ENCODE results near the gene HSF2. TPM values are rescaled to one million over a fixed set of nuclear protein-coding genes. Genes with fewer than 3 reads are reported as not detected.
A peak's percentile ranks its signal among the peaks of the same experiment; 100 is the strongest.

The HSF2 gene
- total and polyA plus RNA-seq, 2 donors (not counting 1 experiment from before 2014, with no cell fraction given), result 10.6 to 10.8 TPM

GRCh38 chr6:122374307-122374706 lies 25.1 kb upstream of the HSF2 start:
- CTCF ChIA-PET, result no interaction called here
- H3K4me3 Mint-ChIP-seq, result no peak overlapping the region

DNA sequence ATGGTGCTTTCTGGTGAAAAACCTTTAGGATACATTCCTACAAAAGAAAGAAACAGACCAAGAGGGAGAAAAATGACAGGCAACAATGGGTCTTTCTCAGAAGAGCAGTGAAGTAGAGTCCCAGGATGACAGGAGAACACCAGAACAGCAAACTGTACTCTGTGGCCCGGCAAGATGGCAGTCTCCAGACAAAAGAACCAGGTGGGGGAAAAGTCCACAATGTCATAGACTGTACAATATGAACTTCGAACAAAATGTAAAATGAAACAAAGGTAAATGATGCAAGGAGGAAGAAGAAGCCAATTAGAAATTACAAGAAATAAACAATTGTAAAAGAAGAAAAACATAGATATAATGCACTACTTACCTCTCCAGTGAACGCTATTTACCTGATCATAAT lies 23.2 kb upstream of the HSF2 start:
- no peaks in the 10 kb centered on the region for H3K79me2 ChIP-seq (ENCODE audit: control insufficient read depth, insufficient read depth, low read length)
- no peak overlapping the region for H3K4me3 ChIP-seq (ENCODE audit: control extremely low read depth in 1 of 5, extremely low read depth in 1 of 5, insufficient read depth in 1 of 5, low read depth in 2 of 5, low read length in 4 of 5)
- 20% methylated on average over 1 of the region's 3 CpGs for WGBS (ENCODE audit: insufficient coverage)
- H3K9me3 ChIP-seq (ENCODE audit: control extremely low read depth in 1 of 3, control insufficient read depth in 2 of 3, insufficient read depth in 1 of 3, low read length in 2 of 3), result no peaks in the 10 kb centered on the region
- H3K4me1 ChIP-seq (ENCODE audit: control insufficient read depth in 2 of 2, insufficient read depth in 2 of 2, low read length in 2 of 2), result no peaks in the 10 kb centered on the region
- no peak overlapping the region for H3K9ac ChIP-seq (ENCODE audit: low read length)
- no peak overlapping the region for H3K27ac ChIP-seq (ENCODE audit: low read length in 2 of 2)
- H2AFZ ChIP-seq (ENCODE audit: insufficient read depth, low read depth, low read length, poor library complexity, severe bottlenecking), result no peak overlapping the region
- TF ChIP-seq EZH2 (IDR thresholded peaks at IDR 0.05; ENCODE audit: borderline replicate concordance, insufficient read depth, low read depth, low read length, poor library complexity, severe bottlenecking), result no peak
- TF ChIP-seq, protein P1, sequence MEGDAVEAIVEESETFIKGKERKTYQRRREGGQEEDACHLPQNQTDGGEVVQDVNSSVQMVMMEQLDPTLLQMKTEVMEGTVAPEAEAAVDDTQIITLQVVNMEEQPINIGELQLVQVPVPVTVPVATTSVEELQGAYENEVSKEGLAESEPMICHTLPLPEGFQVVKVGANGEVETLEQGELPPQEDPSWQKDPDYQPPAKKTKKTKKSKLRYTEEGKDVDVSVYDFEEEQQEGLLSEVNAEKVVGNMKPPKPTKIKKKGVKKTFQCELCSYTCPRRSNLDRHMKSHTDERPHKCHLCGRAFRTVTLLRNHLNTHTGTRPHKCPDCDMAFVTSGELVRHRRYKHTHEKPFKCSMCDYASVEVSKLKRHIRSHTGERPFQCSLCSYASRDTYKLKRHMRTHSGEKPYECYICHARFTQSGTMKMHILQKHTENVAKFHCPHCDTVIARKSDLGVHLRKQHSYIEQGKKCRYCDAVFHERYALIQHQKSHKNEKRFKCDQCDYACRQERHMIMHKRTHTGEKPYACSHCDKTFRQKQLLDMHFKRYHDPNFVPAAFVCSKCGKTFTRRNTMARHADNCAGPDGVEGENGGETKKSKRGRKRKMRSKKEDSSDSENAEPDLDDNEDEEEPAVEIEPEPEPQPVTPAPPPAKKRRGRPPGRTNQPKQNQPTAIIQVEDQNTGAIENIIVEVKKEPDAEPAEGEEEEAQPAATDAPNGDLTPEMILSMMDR (IDR thresholded peaks at IDR 0.05), result no peak
- peaks cover 24% of the 10 kb centered on the region for H3K27me3 Mint-ChIP-seq
- H4K20me1 ChIP-seq (ENCODE audit: control insufficient read depth, insufficient read depth, low read length, poor library complexity, severe bottlenecking), result no peaks in the 10 kb centered on the region
- intact Hi-C loops (cut with micrococcal nuclease), result no loop called here
- no peak for DNase-seq
- no peak overlapping the region for H3K27ac Mint-ChIP-seq
- no peaks in the 10 kb centered on the region for H3K36me3 ChIP-seq (replicated peaks in 1 of 2; ENCODE audit: control extremely low read depth in 1 of 2, control insufficient read depth in 1 of 2, extremely low read depth in 1 of 2, insufficient read depth in 2 of 2, low read length in 1 of 2)
- CTCF ChIA-PET, result interaction anchor here (1.2 kb wide), 1 partner anchor 155 kb away, joined by 3 read pairs; no protein-coding TSS in a partner anchor
- H3K9me3 Mint-ChIP-seq (ENCODE audit: insufficient read depth), result no peaks in the 10 kb centered on the region
- peaks cover 0 to 10% (median 1%) of the 10 kb centered on the region in 4 experiments for H3K27me3 ChIP-seq (replicated peaks in 1 of 4; ENCODE audit: control extremely low read depth in 1 of 4, control insufficient read depth in 3 of 4, insufficient read depth in 4 of 4, low read length in 3 of 4)
- H3K4me1 Mint-ChIP-seq, result peaks cover 6% of the 10 kb centered on the region
- POLR2A ChIA-PET, result no interaction called here
- no peak for ATAC-seq (ENCODE audit: low read depth)
- H3K4me3 Mint-ChIP-seq, result no peak overlapping the region
- peak overlapping the region; percentile 5 for H3K4me2 ChIP-seq (replicated peaks; ENCODE audit: low read depth, low read length, poor library complexity, severe bottlenecking)

More at GRCh38 chr6:122374307-122374706, 25.1 kb upstream of the HSF2 start:
- Histone ChIP-seq H3K27me3 (replicated peaks in 1 of 4; ENCODE audit: control extremely low read depth in 1 of 4, control insufficient read depth in 3 of 4, insufficient read depth in 4 of 4, low read length in 3 of 4) (peaks cover 0 to 10% (median 1%) of the 10 kb centered on the region in 4 experiments), H3K9ac (ENCODE audit: low read length) (no peak overlapping the region), H4K20me1 (ENCODE audit: control insufficient read depth, insufficient read depth, low read length, poor library complexity, severe bottlenecking) (no peaks in the 10 kb centered on the region), H3K27ac (ENCODE audit: low read length in 2 of 2) (no peak overlapping the region), H3K4me2 (replicated peaks; ENCODE audit: low read depth, low read length, poor library complexity, severe bottlenecking) (no peak overlapping the region), H3K36me3 (replicated peaks in 1 of 2; ENCODE audit: control extremely low read depth in 1 of 2, control insufficient read depth in 1 of 2, extremely low read depth in 1 of 2, insufficient read depth in 2 of 2, low read length in 1 of 2) (no peaks in the 10 kb centered on the region), H3K79me2 (ENCODE audit: control insufficient read depth, insufficient read depth, low read length) (no peaks in the 10 kb centered on the region), H2AFZ (ENCODE audit: insufficient read depth, low read depth, low read length, poor library complexity, severe bottlenecking) (no peak overlapping the region), H3K4me1 (ENCODE audit: control insufficient read depth in 2 of 2, insufficient read depth in 2 of 2, low read length in 2 of 2) (no peaks in the 10 kb centered on the region), H3K9me3 (ENCODE audit: control extremely low read depth in 1 of 3, control insufficient read depth in 2 of 3, insufficient read depth in 1 of 3, low read length in 2 of 3) (no peaks in the 10 kb centered on the region), H3K4me3 (ENCODE audit: control extremely low read depth in 1 of 5, extremely low read depth in 1 of 5, insufficient read depth in 1 of 5, low read depth in 2 of 5, low read length in 4 of 5) (no peak overlapping the region)
- POLR2A ChIA-PET, result no interaction called here
- TF ChIP-seq, protein P1 (IDR thresholded peaks at IDR 0.05), result no peak
- TF ChIP-seq EZH2 (IDR thresholded peaks at IDR 0.05; ENCODE audit: borderline replicate concordance, insufficient read depth, low read depth, low read length, poor library complexity, severe bottlenecking), result no peak
- H3K27ac Mint-ChIP-seq, result no peak overlapping the region
- peaks cover 6% of the 10 kb centered on the region for H3K4me1 Mint-ChIP-seq
- H3K9me3 Mint-ChIP-seq (ENCODE audit: insufficient read depth), result no peaks in the 10 kb centered on the region
- peaks cover 21% of the 10 kb centered on the region for H3K27me3 Mint-ChIP-seq
- WGBS (ENCODE audit: insufficient coverage), result no CpG with 5 or more reads among the region's 2 CpGs
- intact Hi-C loops (cut with micrococcal nuclease), result no loop called here
- DNase-seq, result no peak
- no peak for ATAC-seq (ENCODE audit: low read depth)

Data from B cell (primary cell).